ENCODE data around the gene FOXL1. TPM values are rescaled to one million over a fixed set of nuclear protein-coding genes. Genes with fewer than 3 reads are reported as not detected.

Gene FOXL1
- total RNA-seq, 1 experiment from 2014 or later = 7.5 TPM

DNA sequence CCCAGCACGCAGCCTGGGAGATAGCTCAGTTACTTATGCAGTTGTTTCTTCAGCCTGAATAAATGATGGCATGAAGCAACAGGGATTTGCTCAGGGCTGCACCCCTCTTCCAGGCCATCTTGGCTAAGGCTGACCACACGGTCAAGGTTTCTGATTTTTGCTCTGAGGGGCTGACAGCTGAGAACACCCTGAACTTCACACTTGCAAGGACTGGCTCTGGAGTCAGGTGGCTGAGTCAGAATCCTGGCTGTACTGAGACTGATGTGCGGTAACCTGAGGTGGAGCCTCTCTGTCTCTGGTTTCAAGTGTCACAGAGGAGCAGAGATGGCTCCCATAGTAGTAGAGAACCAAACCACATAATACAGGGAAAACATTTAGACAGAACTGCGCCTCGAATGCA, 28.1 kb upstream of the FOXL1 start:
- H3K79me2 ChIP-seq (ENCODE audit: insufficient read depth, low read length) = peaks cover 19% of the 10 kb centered on the region
- H3K27me3 ChIP-seq (ENCODE audit: insufficient read depth, low read length) = no peaks in the 10 kb centered on the region
- TF ChIP-seq FOSL1 (IDR thresholded peaks at IDR 0.05; ENCODE audit: low read depth) = no peak
- peaks cover 24 to 50% of the 10 kb centered on the region in 2 experiments; a peak in 3 of 4 replicates for H3K36me3 ChIP-seq (ENCODE audit: control insufficient read depth in 1 of 2, insufficient read depth in 2 of 2, low read length in 2 of 2)
- H4K20me1 ChIP-seq (ENCODE audit: insufficient read depth) = no peaks in the 10 kb centered on the region; the same call in 1 of the 2 replicates
- ChIA-PET CTCF (no interaction called here), RAD21 (ENCODE audit: low non-redundant PET in 1 of 2, low total read pairs in 2 of 2, uncharacterized antibody in 2 of 2, unreplicated experiment in 2 of 2) (no interaction called here), POLR2A (no interaction called here)
- intact Hi-C loops (cut with micrococcal nuclease) = no loop called here
- H3K4me2 ChIP-seq (ENCODE audit: low read length) = no peak overlapping the region
- no peak overlapping the region for H3K9ac ChIP-seq (ENCODE audit: low read length)
- no peak for ATAC-seq
- H2AFZ ChIP-seq (ENCODE audit: low read depth, low read length, poor library complexity, severe bottlenecking) = no peak overlapping the region
- H3K4me3 ChIP-seq (replicated peaks in 1 of 2; ENCODE audit: low read depth in 1 of 2, low read length in 2 of 2) = no peak overlapping the region
- no peaks in the 10 kb centered on the region for H3K9me3 ChIP-seq (ENCODE audit: control insufficient read depth in 1 of 2, insufficient read depth in 1 of 2, low read depth in 1 of 2, low read length in 2 of 2)
- peaks cover 0 to 7% of the 10 kb centered on the region in 2 experiments; a peak in 2 of 4 replicates for H3K4me1 ChIP-seq (ENCODE audit: control insufficient read depth in 1 of 2, insufficient read depth in 2 of 2, low read length in 2 of 2)
- no TSS peak for BruUV-seq (replicated peaks)
- DNase-seq (ENCODE audit: low read depth, low spot score) = no peak
- no peaks in the 10 kb centered on the region for H3K9me2 ChIP-seq (ENCODE audit: insufficient read depth)
- H3K27ac ChIP-seq (ENCODE audit: low read depth, low read length) = no peak overlapping the region

DNA sequence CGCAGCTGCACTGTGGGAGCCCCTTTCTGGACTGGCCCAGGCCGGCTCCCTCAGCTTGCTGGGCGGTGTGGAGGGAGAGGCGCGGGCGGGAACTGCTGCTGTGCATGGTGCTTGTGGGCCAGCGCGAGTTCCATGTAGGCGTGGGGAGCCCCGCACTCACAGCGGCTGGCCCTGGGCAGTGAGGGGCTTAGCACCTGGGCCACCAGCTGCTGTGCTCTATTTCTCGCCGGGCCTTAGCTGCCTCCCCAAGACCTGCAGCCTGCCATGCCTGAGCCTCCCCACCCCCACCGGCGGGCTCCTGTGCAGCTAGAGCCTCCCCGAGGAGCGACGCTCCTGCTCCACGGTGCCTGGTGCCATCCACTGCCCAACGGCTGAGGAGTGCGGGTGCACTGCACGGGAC, 25.0 kb upstream of the FOXL1 start:
- CTCF ChIA-PET = interaction anchor here (0.9 to 1.7 kb wide), 3 partner anchors 524 to 1082 kb away, joined by 3 to 4 read pairs (median 3); no protein-coding TSS in a partner anchor
- DNase-seq (ENCODE audit: low read depth, low spot score) (no peak), ATAC-seq (no peak)
- POLR2A ChIA-PET = interaction anchor here (0.9 kb wide), 1 partner anchor 17 kb away, joined by 3 read pairs; no protein-coding TSS in a partner anchor
- TF ChIP-seq POLR2AphosphoS5 (IDR thresholded peaks at IDR 0.05; ENCODE audit: low read depth, low read length) (no peak), JUND (IDR thresholded peaks at IDR 0.05) (no peak), CTCF (IDR thresholded peaks at IDR 0.05 in 2 of 3, conservative IDR thresholded peaks at IDR 0.05 in 1 of 3; ENCODE audit: borderline replicate concordance in 1 of 3, insufficient read depth in 1 of 3, low read depth in 2 of 3, low read length in 2 of 3) (no peak), SP1 (IDR thresholded peaks at IDR 0.05; ENCODE audit: low read depth) (no peak), RAD21 (IDR thresholded peaks at IDR 0.05; ENCODE audit: low read depth) (no peak), SRF (IDR thresholded peaks at IDR 0.05; ENCODE audit: low read depth) (no peak), FOSL1 (IDR thresholded peaks at IDR 0.05; ENCODE audit: low read depth) (no peak), ZBTB33 (IDR thresholded peaks at IDR 0.05; ENCODE audit: extremely low read depth, insufficient replicate concordance, low read length) (no peak)
- TF ChIP-seq, protein P1, sequence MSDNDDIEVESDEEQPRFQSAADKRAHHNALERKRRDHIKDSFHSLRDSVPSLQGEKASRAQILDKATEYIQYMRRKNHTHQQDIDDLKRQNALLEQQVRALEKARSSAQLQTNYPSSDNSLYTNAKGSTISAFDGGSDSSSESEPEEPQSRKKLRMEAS (IDR thresholded peaks at IDR 0.05) = no peak
- Histone ChIP-seq H4K20me1 (ENCODE audit: insufficient read depth) (no peaks in the 10 kb centered on the region; the same call in 1 of the 2 replicates), H3K4me1 (ENCODE audit: control insufficient read depth in 1 of 2, insufficient read depth in 2 of 2, low read length in 2 of 2) (peaks cover 4 to 15% of the 10 kb centered on the region in 2 experiments; a peak in 3 of 4 replicates), H3K9ac (ENCODE audit: low read length) (no peak overlapping the region), H3K9me2 (ENCODE audit: insufficient read depth) (no peaks in the 10 kb centered on the region), H3K79me2 (ENCODE audit: insufficient read depth, low read length) (peaks cover 19% of the 10 kb centered on the region), H3K36me3 (ENCODE audit: control insufficient read depth in 1 of 2, insufficient read depth in 2 of 2, low read length in 2 of 2) (peaks cover 7 to 28% of the 10 kb centered on the region in 2 experiments; a peak in 2 of 4 replicates), H3K27ac (ENCODE audit: low read depth, low read length) (no peak overlapping the region; the same call in 1 of the 2 replicates), H3K4me2 (ENCODE audit: low read length) (peak overlapping the region; percentile 97; the same call in 1 of the 2 replicates), H3K9me3 (ENCODE audit: control insufficient read depth in 1 of 2, insufficient read depth in 1 of 2, low read depth in 1 of 2, low read length in 2 of 2) (no peaks in the 10 kb centered on the region), H2AFZ (ENCODE audit: low read depth, low read length, poor library complexity, severe bottlenecking) (no peak overlapping the region), H3K4me3 (replicated peaks in 1 of 2; ENCODE audit: low read depth in 1 of 2, low read length in 2 of 2) (no peak overlapping the region), H3K27me3 (ENCODE audit: insufficient read depth, low read length) (peaks cover 3% of the 10 kb centered on the region; the same call in 1 of the 2 replicates)
- no TSS peak for BruUV-seq (replicated peaks)
- intact Hi-C loops (cut with micrococcal nuclease) = no loop called here
- RAD21 ChIA-PET (ENCODE audit: low non-redundant PET in 1 of 2, low total read pairs in 2 of 2, uncharacterized antibody in 2 of 2, unreplicated experiment in 2 of 2) = no interaction called here

All from HCT116 (cell line).